Stimulated activated CD4-positive, alpha-beta T cell treated with anti-CD3 and anti-CD28 coated beads, Interleukin-4, amount 100 ng/mL, for 1 hour (primary cell): ENCODE measurements around the gene CRTAP.
"Not testable (repeated sequence)": the region's sequence is repeated elsewhere in the genome, so short reads cannot be mapped to it uniquely, and the experiment has no call there.

Experiments
- DNase-seq: peaks from one replicate; pipeline ENCODE4 v3.0.0-alpha.2; 2020

CRTAP gene

GRCh38 chr3:33113772-33114621 lies at the start of gene CRTAP:
CRTAP (plus strand) TSS chr3:33114014; CDS start chr3:33114078, 64 bp downstream.
- DNase-seq: peak; percentile 87

GRCh38 chr3:33064929-33065328 lies 48.9 kb upstream of the CRTAP start:
- DNase-seq: peak; percentile 39

GRCh38 chr3:33067484-33067883 lies 46.3 kb upstream of the CRTAP start:
- no peak for DNase-seq

- not testable (repeated sequence) for DNase-seq
These were observed 44.0 kb upstream of the CRTAP start for GRCh38 chr3:33069862-33070261.

GRCh38 chr3:33071181-33071580 lies 42.6 kb upstream of the CRTAP start:
- DNase-seq: no peak

- DNase-seq: no peak
These were observed 41.9 kb upstream of the CRTAP start for GRCh38 chr3:33071946-33072345.

- DNase-seq: peak; percentile 72
These were observed 39.4 kb upstream of the CRTAP start for GRCh38 chr3:33074217-33075067.

- no peak for DNase-seq
These were observed 37.8 kb upstream of the CRTAP start for GRCh38 chr3:33075995-33076394.

- DNase-seq: no peak
These were observed 36.9 kb upstream of the CRTAP start for GRCh38 chr3:33076952-33077351.

GRCh38 chr3:33077976-33078375 lies 35.8 kb upstream of the CRTAP start:
- DNase-seq: no peak

GRCh38 chr3:33079813-33080212 lies 34.0 kb upstream of the CRTAP start:
- not testable (repeated sequence) for DNase-seq

GRCh38 chr3:33081812-33082211 lies 32.0 kb upstream of the CRTAP start:
- DNase-seq: no peak

GRCh38 chr3:33083958-33084357 lies 29.9 kb upstream of the CRTAP start:
- DNase-seq: no peak

GRCh38 chr3:33088691-33089090 lies 25.1 kb upstream of the CRTAP start:
- no peak for DNase-seq

GRCh38 chr3:33089515-33089914 lies 24.3 kb upstream of the CRTAP start:
- DNase-seq: no peak

- DNase-seq: no peak
These were observed 22.1 kb upstream of the CRTAP start for GRCh38 chr3:33091746-33092145.

- no peak for DNase-seq
These were observed 21.1 kb upstream of the CRTAP start for GRCh38 chr3:33092496-33093254.

- DNase-seq: no peak
These were observed 20.0 kb upstream of the CRTAP start for GRCh38 chr3:33093847-33094246.

GRCh38 chr3:33095436-33095835 lies 18.4 kb upstream of the CRTAP start:
- no peak for DNase-seq

- peak; percentile 54 for DNase-seq
These were observed 17.5 kb upstream of the CRTAP start for GRCh38 chr3:33096093-33096868.

- no peak for DNase-seq
These were observed 14.6 kb upstream of the CRTAP start for GRCh38 chr3:33099109-33099645.

GRCh38 chr3:33099701-33100100 lies 14.1 kb upstream of the CRTAP start:
- DNase-seq: no peak
